Retinal pigment epithelial cell (primary cell): Measurements from ENCODE around the gene ARHGAP25.

ENCODE experiments used
- DNase-seq: peaks from one replicate; pipeline ENCODE4 v3.0.0-alpha.2; 2010; ENCODE audit warnings: low read depth
- H3K4me3 ChIP-seq: 2 replicates; pipeline ENCODE4 v1.5.1; 2011; ENCODE audit warnings: mild to moderate bottlenecking, low read length, control low read depth, moderate library complexity
- CTCF ChIP-seq: conservative IDR thresholded peaks from 2 replicates; pipeline ENCODE4 v1.5.1; 2011; ENCODE audit warnings: low read depth, low read length, control low read depth, inconsistent platforms

The ARHGAP25 gene

GRCh38 chr2:68757081-68757480, 22.5 kb downstream of the ARHGAP25 start:
- no peak for TF ChIP-seq CTCF
- H3K4me3 ChIP-seq = no peak overlapping the region
- no peak for DNase-seq

GRCh38 chr2:68762100-68762499, 27.5 kb downstream of the ARHGAP25 start:
- no peak for DNase-seq
- no peak overlapping the region for H3K4me3 ChIP-seq
- no peak for TF ChIP-seq CTCF

- no peak overlapping the region for H3K4me3 ChIP-seq
- DNase-seq = no peak
- no peak for TF ChIP-seq CTCF
Observed at GRCh38 chr2:68762665-68763064, 28.1 kb downstream of the ARHGAP25 start.

GRCh38 chr2:68764041-68764805, 29.6 kb downstream of the ARHGAP25 start:
- no peak for TF ChIP-seq CTCF
- no peak for DNase-seq
- H3K4me3 ChIP-seq = no peak overlapping the region

- TF ChIP-seq CTCF = no peak
- DNase-seq = no peak
- no peak overlapping the region for H3K4me3 ChIP-seq
Observed at GRCh38 chr2:68764806-68765311, 30.2 kb downstream of the ARHGAP25 start.

GRCh38 chr2:68765739-68766375, 31.2 kb downstream of the ARHGAP25 start:
- H3K4me3 ChIP-seq = no peak overlapping the region
- TF ChIP-seq CTCF = no peak
- DNase-seq = no peak
